NCI-H524 (cell line): Measurements from ENCODE around the gene TTC39C.
A peak's percentile ranks its signal among the peaks of the same experiment; 100 is the strongest.

Source experiments
- DNase-seq, 2 experiments: peaks; one replicate each; lab custom pipeline; 2025; lab: John Stamatoyannopoulos, UW

Gene TTC39C

GRCh38 chr18:23992089-23992940 is 22.2 kb upstream of the TTC39C start:
- no peak for DNase-seq

- no peak for DNase-seq
Observed at GRCh38 chr18:23992941-23993280, 21.6 kb upstream of the TTC39C start.

GRCh38 chr18:23994361-23994902 is 20.1 kb upstream of the TTC39C start:
- peak; percentile 77 to 91 for DNase-seq

GRCh38 chr18:23995180-23995579 is 19.4 kb upstream of the TTC39C start:
- no peak for DNase-seq

GRCh38 chr18:23998018-23998417 is 16.5 kb upstream of the TTC39C start:
- DNase-seq, result no peak

- peak in 1 of 2 experiments; percentile 15 for DNase-seq
Observed at GRCh38 chr18:23998820-23999219, 15.7 kb upstream of the TTC39C start.

GRCh38 chr18:24000613-24001490 is 13.7 kb upstream of the TTC39C start:
- no peak for DNase-seq

GRCh38 chr18:24002479-24002878 is 12.1 kb upstream of the TTC39C start:
- no peak for DNase-seq

- no peak for DNase-seq
Observed at GRCh38 chr18:24003288-24003687, 11.3 kb upstream of the TTC39C start.

- DNase-seq, result no peak
Observed at GRCh38 chr18:24003903-24004640, 10.5 kb upstream of the TTC39C start.

- DNase-seq, result no peak
Observed at GRCh38 chr18:24006712-24007313, 7.7 kb upstream of the TTC39C start.

- no peak for DNase-seq
Observed at GRCh38 chr18:24009246-24009645, 5.3 kb upstream of the TTC39C start.

GRCh38 chr18:24009651-24010333 is 4.8 kb upstream of the TTC39C start:
- DNase-seq, result no peak

- DNase-seq, result no peak
Observed at GRCh38 chr18:24010673-24011072, 3.9 kb upstream of the TTC39C start.

GRCh38 chr18:24011123-24011917 is 3.2 kb upstream of the TTC39C start:
- peak; percentile 18 to 48 for DNase-seq

GRCh38 chr18:24013051-24013450 is 1.5 kb upstream of the TTC39C start:
- no peak for DNase-seq

- peak in 1 of 2 experiments; percentile 39 for DNase-seq
Observed at GRCh38 chr18:24014986-24015638, 558 bp downstream of the TTC39C start.

- DNase-seq, result no peak
Observed at GRCh38 chr18:24015639-24016631, 1.4 kb downstream of the TTC39C start.
